WI38 (cell line): ENCODE results near the gene HEXA.

ENCODE experiments used
- H3K4me3 ChIP-seq: 2 replicates; pipeline ENCODE4 v1.5.1; 2011; ENCODE audit warnings: low read depth, mild to moderate bottlenecking, control low read depth, low read length
- CTCF ChIP-seq: IDR thresholded peaks from 2 replicates; pipeline ENCODE4 v1.5.1; 2012; ENCODE audit warnings: low read depth, mild to moderate bottlenecking, control low read depth, low read length

HEXA gene

DNA sequence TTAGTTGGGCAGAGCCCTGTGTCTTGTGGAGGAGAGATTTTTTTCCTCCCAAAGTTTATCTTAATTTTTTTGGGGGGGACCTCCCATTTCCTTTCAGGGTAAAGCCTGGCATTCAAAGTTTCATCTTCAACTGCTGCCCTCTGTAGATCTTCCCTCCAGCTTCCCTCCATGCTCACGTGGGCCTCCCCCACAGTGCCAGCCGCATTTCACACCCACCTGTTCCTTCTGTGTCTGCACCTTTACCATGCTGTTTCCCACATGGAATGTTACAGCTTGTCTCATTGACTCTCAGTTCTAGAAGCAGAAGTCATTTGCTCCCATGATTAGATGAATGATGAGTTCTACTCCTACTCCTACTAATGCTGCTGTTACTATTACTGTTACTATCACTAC, 62.4 kb downstream of the HEXA start:
- no peak overlapping the region for H3K4me3 ChIP-seq
- TF ChIP-seq CTCF = no peak

DNA sequence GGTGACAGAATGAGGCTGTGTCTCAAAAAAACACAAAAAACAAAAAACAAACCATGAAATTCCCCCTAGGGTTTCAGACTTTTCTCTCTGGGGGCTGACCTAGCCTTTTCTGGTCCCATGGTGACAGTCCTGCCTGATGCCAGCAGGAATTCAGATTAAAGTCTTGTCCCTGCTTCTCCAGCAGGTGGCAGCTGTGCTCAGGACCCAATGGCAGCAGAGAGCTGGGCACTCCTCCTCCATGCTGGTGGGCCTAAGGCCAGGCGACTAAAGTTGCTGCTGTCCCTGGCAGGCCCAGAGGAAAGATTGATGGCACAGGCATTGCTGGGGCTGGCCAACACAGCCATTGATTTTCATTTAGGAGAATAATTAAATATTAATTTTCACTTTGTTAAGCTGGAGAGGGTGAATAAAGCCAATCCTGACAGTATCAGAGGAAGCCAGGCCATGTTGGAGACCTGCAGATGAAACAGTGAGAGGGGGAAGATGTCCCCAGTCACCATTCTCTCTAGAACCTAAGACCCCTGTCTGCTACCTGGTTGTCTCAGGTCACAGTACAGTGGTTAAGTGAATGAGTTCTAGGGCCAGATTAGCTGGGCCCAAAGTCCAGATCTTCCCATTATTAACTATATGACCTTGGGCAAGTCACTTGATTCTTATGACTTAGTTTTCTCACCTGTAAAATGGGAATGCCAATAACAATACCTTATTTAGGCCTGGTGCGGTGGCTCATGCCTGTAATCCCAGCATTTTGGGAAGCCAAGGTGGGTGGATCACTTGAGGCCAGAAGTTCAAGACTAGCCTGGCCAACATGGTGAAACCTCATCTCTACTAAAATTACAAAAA, 63.0 kb downstream of the HEXA start:
- TF ChIP-seq CTCF = peak; percentile 77

DNA sequence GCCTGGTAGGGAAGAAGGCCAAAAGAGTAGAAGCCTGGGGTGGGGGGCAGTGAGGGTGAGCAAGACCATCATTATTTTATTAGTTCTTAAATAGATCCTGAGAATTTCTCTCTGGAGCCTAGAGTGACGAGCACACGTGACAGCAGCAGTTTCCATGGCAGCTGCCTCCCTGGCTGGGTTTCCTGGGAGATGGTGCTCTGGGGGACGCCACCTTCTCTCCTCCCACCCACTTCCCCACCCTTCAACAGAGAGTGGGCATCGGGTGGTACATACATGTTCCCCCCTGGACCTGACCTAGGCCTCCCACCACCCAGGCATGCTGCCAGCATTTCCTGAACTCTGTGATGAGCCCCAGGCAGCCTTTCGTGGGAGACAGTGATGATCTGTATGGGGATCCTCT, 68.8 kb downstream of the HEXA start:
- H3K4me3 ChIP-seq = no peak overlapping the region
- no peak for TF ChIP-seq CTCF

More for the DNA sequence above, 63.0 kb downstream of the HEXA start:
- no peak overlapping the region for H3K4me3 ChIP-seq

GRCh38 chr15:72306211-72306785, 69.5 kb downstream of the HEXA start:
- no peak for TF ChIP-seq CTCF
- no peak overlapping the region for H3K4me3 ChIP-seq

GRCh38 chr15:72304596-72304995, 71.2 kb downstream of the HEXA start:
- no peak for TF ChIP-seq CTCF
- no peak overlapping the region for H3K4me3 ChIP-seq

GRCh38 chr15:72302955-72303354, 72.9 kb downstream of the HEXA start:
- TF ChIP-seq CTCF = no peak

More at GRCh38 chr15:72302955-72303354, 72.9 kb downstream of the HEXA start:
- no peak overlapping the region for H3K4me3 ChIP-seq
